ENCODE data around the gene TIMM13.

Gene TIMM13

DNA sequence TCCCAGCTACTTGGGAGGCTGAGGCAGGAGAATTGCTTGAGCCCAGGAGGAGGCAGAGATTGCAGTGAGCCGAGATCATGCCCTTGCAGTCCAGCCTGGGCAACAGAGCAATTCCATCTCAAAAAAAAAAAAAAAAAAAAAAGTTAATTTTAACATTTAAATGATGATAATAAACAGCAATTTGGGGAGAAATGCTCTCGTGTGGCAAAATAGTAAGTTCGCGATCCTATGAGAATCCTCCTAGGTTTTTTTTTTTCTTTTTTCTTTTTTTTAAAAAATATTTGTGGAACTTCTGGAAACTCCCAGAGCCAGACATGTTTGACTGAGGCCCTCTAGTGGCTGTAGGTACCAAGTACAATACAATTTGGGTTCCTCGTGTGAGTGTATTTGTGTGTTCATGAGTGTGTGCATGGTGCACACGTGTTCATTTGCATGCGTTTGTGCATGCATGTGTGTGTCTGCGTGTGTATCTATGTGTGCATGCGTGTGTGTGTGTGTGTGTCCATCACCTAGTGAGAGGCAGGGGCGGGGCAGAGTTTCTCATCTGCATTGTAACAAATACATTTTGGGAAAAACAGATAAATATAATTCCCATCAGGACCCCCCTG lies 36.2 kb downstream of the TIMM13 start:
- H3K27ac ChIP-seq = no peak overlapping the region
- TF ChIP-seq, protein P1, sequence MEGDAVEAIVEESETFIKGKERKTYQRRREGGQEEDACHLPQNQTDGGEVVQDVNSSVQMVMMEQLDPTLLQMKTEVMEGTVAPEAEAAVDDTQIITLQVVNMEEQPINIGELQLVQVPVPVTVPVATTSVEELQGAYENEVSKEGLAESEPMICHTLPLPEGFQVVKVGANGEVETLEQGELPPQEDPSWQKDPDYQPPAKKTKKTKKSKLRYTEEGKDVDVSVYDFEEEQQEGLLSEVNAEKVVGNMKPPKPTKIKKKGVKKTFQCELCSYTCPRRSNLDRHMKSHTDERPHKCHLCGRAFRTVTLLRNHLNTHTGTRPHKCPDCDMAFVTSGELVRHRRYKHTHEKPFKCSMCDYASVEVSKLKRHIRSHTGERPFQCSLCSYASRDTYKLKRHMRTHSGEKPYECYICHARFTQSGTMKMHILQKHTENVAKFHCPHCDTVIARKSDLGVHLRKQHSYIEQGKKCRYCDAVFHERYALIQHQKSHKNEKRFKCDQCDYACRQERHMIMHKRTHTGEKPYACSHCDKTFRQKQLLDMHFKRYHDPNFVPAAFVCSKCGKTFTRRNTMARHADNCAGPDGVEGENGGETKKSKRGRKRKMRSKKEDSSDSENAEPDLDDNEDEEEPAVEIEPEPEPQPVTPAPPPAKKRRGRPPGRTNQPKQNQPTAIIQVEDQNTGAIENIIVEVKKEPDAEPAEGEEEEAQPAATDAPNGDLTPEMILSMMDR (conservative IDR thresholded peaks at IDR 0.05) = peak; percentile 84

DNA sequence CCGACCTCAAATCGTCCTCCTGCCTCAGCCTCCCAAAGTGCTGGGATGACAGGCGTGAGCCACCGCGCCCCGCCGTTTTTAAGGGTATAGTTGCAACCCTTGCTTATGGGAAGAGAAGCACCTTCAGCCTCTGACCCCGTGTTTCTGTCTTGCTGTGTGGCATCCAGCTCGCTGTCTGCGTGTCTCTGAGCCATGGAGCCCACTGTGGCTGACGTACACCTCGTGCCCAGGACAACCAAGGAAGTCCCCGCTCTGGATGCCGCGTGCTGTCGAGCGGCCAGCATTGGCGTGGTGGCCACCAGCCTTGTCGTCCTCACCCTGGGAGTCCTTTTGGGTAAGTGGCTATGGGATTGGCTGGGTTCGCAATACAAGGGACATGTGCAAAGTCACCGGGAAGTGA lies 37.8 kb downstream of the TIMM13 start:
- TF ChIP-seq, protein P1 (conservative IDR thresholded peaks at IDR 0.05) = no peak
- no peak overlapping the region for H3K27ac ChIP-seq

DNA sequence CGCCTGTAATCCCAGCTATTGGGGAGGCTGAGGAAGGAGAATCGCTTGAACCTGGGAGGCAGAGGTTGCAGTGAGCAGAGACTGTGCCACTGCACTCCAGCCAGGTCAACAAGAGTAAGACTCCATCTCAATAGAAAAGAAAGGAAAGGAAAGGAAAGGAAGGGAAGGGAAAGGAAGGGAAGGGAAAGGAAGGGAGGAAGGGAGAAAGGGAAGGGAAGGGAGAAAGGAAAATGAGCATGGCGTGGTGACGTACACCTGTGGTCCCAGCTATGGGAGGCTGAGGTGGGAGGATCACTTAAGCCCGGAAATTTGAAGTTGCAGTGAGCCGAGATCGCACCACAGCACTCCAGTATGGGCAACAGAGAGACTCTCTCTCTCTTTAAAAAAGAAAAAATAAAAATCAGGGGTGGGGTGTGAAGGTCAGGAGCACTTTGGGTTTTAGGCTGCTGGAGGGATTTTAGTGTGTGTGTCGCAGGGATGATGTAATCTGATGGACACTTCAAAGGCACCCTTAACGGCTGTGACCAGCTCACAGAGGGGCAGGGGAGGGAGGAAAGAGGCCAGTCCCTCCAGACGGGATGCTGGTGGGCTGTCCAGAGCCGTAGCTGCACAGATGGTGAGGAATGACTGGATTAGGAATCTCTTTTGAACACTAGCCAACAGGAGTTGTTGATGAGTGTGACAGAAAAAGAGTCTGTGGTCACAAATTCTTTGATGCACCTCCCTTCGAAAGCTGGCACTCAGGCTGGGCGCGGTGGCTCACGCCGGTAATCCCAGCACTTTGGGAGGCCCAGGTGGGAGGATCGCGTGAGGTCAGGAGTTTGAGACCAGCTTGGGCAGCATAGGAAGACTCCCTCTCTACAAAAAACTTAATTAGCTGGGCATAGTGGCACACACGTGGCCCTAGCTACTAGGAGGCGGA lies 39.8 kb downstream of the TIMM13 start:
- TF ChIP-seq, protein P1 (conservative IDR thresholded peaks at IDR 0.05) = no peak
- H3K27ac ChIP-seq = no peak overlapping the region

DNA sequence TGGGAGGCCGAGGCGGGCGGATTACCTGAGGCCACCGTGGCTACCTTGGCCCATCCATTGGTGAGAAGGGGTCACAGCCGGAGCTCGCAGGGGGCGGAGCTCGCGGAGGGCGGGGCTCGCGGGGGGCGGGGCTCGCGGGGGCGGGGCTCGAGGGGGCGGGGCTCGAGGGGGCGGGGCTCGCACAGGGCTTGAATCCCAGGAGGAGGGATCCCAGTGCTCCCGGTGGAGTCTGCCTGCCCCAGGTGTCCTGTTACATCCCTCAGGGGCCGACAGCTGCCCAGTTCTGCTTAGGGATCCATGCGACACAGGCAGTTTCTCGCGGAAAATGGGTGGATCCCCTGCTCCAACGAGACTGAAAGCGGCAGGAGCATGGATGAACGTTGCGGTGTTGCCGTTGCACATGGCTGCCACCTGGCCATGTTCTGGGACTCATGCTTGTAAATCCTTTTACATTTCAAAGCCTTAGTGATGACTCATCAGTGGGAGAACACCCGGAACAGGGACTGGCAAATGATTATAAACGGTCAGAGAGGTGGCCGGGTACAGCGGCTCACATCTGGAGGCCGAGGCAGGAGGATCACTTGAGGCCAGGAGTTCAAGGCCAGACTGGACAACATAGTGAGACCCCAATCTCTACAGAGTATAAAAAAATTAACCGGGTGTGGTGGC lies 42.2 kb downstream of the TIMM13 start:
- TF ChIP-seq, protein P1 (conservative IDR thresholded peaks at IDR 0.05) = no peak
- peak overlapping the region; percentile 54 for H3K27ac ChIP-seq

DNA sequence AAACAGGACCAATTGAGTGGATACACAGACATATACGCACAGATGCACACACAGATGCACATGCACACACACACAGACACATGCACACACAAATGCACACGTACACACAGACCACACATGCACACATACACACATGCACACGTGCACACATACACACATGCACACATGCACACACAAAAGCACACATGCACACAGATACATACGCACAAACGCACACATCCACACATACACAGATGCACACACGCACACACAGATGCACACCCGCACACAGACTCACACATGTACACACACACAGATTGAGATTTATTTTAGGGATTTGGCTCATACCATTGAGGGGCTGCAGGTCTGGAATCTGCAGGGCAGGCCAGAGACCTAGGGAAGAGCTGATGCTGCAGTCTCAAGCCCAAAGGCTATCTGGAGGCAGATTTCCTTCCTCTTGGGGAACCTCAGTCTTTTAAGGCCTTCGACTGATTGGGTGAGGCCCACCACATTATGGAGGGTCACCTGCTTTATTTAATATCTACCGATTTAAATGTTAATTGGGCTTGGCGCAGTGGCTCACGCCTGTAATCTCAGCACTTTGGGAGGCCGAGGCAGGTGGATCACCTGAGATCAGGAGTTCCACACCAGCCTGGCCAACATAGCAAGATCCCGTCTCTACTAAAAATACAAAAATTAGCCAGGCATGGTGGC lies 44.7 kb downstream of the TIMM13 start:
- H3K27ac ChIP-seq = no peak overlapping the region
- TF ChIP-seq, protein P1 (conservative IDR thresholded peaks at IDR 0.05) = no peak

DNA sequence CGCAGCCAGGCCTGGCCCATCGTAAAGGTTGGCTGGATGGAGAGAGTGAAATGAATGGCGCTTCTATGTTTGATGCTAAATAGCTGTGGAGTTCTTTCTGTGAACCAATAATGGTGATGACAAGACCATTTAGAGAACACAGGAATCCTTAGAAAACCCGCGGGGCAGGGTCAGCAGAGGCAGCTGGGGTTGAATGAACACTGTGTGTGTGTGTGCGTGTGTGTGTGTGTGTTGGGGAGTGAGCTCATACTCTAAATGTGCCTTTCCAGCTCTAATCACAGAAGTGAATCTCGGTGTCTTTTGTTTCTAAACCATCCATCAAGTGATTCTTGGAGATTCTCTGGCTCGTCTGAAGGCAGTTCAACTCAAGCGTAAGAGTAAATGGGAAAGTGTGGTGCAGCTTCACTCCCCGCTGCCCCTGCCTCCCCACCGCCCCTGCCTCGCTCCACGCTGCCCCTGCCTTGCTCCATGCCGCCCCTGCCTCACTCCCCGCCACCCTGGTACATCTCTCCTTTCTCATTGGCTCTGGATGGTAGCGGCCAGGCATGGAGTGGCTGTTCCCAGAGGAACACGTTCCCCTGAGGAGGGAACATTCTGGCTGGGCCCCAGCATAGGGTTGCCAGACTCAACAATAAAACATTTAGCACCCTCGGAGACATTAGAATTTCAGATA lies 46.1 kb downstream of the TIMM13 start:
- TF ChIP-seq, protein P1 (conservative IDR thresholded peaks at IDR 0.05) = no peak
- H3K27ac ChIP-seq = no peak overlapping the region
